ENCODE results near the gene GIMAP1. TPM values are rescaled to one million over a fixed set of nuclear protein-coding genes. Genes with fewer than 3 reads are reported as not detected.

The GIMAP1 gene
- polyA plus RNA-seq, 1 of the 3 experiments (the other 2 are of a cell fraction), result not detected

DNA sequence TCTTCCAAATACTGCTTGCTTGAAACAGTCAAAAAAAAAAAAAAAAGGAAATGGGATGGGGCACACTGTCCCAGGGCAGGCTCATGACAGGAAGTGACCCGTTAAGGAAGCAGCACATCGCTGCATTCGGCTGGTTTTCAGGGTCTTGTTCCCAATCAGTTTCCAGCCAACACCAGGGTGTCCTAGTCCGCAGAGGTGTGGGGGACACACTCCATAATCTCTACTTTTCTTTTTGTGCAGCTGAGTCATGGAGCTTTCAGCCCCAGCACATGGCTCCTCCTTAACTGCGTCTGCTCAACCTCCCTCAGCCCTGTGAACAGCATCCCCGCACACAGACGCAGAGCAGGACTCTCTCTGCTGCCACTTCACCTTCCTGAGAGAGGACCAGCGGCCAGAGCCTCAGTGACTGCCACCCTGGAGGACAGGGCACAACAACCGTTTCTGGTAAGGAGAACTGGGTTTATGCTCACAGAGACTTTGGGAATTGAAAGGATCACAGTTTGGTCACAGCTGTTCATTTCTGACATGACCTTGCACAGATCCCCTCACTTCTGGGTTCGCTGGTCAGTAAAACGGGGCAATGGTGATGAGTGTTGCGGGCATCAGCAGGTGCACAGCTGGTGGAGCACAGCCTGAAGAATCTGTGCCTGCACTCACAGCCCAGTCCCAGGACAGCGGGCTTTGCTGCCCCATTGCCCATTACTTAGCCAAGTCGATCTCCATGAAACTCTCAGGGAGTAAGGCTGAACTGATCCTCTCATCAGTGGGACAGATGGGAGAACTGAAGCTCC lies 21.0 kb downstream of the GIMAP1 start, which contains the start of gene GIMAP5:
Gene GIMAP5, plus strand, starts transcription at position 154 of the 791 bp plus-strand sequence. CDS start 3,467 bp downstream, outside the sequence.
- TF ChIP-seq RFX5 (IDR thresholded peaks at IDR 0.05; ENCODE audit: low read length), result no peak
- no peak for TF ChIP-seq EZH2phosphoT487 (IDR thresholded peaks at IDR 0.05; ENCODE audit: borderline replicate concordance, low read depth)
- TF ChIP-seq EP300 (IDR thresholded peaks at IDR 0.05; ENCODE audit: borderline replicate concordance in 1 of 2, low read depth in 1 of 2, low read length in 1 of 2), result no peak
- TF ChIP-seq GABPA (IDR thresholded peaks at IDR 0.05; ENCODE audit: low read depth), result no peak
- TF ChIP-seq, protein P1, sequence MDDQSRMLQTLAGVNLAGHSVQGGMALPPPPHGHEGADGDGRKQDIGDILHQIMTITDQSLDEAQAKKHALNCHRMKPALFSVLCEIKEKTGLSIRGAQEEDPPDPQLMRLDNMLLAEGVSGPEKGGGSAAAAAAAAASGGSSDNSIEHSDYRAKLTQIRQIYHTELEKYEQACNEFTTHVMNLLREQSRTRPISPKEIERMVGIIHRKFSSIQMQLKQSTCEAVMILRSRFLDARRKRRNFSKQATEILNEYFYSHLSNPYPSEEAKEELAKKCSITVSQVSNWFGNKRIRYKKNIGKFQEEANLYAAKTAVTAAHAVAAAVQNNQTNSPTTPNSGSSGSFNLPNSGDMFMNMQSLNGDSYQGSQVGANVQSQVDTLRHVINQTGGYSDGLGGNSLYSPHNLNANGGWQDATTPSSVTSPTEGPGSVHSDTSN (IDR thresholded peaks at IDR 0.05), result no peak
- TF ChIP-seq RAD21 (IDR thresholded peaks at IDR 0.05; ENCODE audit: low read length), result no peak
- TF ChIP-seq ELF1 (IDR thresholded peaks at IDR 0.05), result no peak
- TF ChIP-seq POLR2AphosphoS5 (IDR thresholded peaks at IDR 0.05; ENCODE audit: low read depth, low read length), result no peak
- no peak for TF ChIP-seq FOSL2 (IDR thresholded peaks at IDR 0.05; ENCODE audit: borderline replicate concordance, low read depth)
- TF ChIP-seq, protein P2, sequence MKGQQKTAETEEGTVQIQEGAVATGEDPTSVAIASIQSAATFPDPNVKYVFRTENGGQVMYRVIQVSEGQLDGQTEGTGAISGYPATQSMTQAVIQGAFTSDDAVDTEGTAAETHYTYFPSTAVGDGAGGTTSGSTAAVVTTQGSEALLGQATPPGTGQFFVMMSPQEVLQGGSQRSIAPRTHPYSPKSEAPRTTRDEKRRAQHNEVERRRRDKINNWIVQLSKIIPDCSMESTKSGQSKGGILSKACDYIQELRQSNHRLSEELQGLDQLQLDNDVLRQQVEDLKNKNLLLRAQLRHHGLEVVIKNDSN (IDR thresholded peaks at IDR 0.05; ENCODE audit: borderline replicate concordance, low read depth), result no peak
- TF ChIP-seq TCF12 (IDR thresholded peaks at IDR 0.05), result no peak
- TF ChIP-seq SIN3A (IDR thresholded peaks at IDR 0.05; ENCODE audit: borderline replicate concordance, low read depth, low read length), result no peak
- TF ChIP-seq, protein P3, sequence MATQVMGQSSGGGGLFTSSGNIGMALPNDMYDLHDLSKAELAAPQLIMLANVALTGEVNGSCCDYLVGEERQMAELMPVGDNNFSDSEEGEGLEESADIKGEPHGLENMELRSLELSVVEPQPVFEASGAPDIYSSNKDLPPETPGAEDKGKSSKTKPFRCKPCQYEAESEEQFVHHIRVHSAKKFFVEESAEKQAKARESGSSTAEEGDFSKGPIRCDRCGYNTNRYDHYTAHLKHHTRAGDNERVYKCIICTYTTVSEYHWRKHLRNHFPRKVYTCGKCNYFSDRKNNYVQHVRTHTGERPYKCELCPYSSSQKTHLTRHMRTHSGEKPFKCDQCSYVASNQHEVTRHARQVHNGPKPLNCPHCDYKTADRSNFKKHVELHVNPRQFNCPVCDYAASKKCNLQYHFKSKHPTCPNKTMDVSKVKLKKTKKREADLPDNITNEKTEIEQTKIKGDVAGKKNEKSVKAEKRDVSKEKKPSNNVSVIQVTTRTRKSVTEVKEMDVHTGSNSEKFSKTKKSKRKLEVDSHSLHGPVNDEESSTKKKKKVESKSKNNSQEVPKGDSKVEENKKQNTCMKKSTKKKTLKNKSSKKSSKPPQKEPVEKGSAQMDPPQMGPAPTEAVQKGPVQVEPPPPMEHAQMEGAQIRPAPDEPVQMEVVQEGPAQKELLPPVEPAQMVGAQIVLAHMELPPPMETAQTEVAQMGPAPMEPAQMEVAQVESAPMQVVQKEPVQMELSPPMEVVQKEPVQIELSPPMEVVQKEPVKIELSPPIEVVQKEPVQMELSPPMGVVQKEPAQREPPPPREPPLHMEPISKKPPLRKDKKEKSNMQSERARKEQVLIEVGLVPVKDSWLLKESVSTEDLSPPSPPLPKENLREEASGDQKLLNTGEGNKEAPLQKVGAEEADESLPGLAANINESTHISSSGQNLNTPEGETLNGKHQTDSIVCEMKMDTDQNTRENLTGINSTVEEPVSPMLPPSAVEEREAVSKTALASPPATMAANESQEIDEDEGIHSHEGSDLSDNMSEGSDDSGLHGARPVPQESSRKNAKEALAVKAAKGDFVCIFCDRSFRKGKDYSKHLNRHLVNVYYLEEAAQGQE (IDR thresholded peaks at IDR 0.05; ENCODE audit: low read depth, low read length), result no peak
- no peak for TF ChIP-seq CHD2 (IDR thresholded peaks at IDR 0.05; ENCODE audit: low read length, partially characterized antibody)
- TF ChIP-seq, protein P4, sequence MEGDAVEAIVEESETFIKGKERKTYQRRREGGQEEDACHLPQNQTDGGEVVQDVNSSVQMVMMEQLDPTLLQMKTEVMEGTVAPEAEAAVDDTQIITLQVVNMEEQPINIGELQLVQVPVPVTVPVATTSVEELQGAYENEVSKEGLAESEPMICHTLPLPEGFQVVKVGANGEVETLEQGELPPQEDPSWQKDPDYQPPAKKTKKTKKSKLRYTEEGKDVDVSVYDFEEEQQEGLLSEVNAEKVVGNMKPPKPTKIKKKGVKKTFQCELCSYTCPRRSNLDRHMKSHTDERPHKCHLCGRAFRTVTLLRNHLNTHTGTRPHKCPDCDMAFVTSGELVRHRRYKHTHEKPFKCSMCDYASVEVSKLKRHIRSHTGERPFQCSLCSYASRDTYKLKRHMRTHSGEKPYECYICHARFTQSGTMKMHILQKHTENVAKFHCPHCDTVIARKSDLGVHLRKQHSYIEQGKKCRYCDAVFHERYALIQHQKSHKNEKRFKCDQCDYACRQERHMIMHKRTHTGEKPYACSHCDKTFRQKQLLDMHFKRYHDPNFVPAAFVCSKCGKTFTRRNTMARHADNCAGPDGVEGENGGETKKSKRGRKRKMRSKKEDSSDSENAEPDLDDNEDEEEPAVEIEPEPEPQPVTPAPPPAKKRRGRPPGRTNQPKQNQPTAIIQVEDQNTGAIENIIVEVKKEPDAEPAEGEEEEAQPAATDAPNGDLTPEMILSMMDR (IDR thresholded peaks at IDR 0.05), result no peak
- TF ChIP-seq, protein P5, sequence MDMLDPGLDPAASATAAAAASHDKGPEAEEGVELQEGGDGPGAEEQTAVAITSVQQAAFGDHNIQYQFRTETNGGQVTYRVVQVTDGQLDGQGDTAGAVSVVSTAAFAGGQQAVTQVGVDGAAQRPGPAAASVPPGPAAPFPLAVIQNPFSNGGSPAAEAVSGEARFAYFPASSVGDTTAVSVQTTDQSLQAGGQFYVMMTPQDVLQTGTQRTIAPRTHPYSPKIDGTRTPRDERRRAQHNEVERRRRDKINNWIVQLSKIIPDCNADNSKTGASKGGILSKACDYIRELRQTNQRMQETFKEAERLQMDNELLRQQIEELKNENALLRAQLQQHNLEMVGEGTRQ (IDR thresholded peaks at IDR 0.05; ENCODE audit: borderline replicate concordance, low read depth, low read length), result no peak
- TF ChIP-seq NFIC (IDR thresholded peaks at IDR 0.05; ENCODE audit: borderline replicate concordance), result no peak
- TF ChIP-seq TAF1 (IDR thresholded peaks at IDR 0.05; ENCODE audit: borderline replicate concordance, low read depth, low read length), result no peak

More for the DNA sequence above, 21.0 kb downstream of the GIMAP1 start, which contains the start of gene GIMAP5:
- H2AFZ ChIP-seq (ENCODE audit: low read depth), result no peak within 1 kb of the TSS
- H3K79me2 ChIP-seq (ENCODE audit: insufficient read depth), result no peaks in the 10 kb centered on the region
- no peaks in the 10 kb centered on the region for H3K36me3 ChIP-seq (replicated peaks in 1 of 2; ENCODE audit: control insufficient read depth in 1 of 2, insufficient read depth in 2 of 2, low read length in 1 of 2)
- no peak within 1 kb of the TSS for H3K27ac ChIP-seq (ENCODE audit: low read depth in 2 of 2, low read length in 1 of 2)
- no peaks in the 10 kb centered on the region for H3K9me2 ChIP-seq
- no peak within 1 kb of the TSS for H3K9ac ChIP-seq
- H3K4me2 ChIP-seq, result peak within 1 kb of the TSS; percentile 39; the same call in 1 of the 2 replicates
- ChIA-PET CTCF (interaction anchor here (1.1 to 2.3 kb wide), 4 partner anchors 11 to 51 kb away, joined by 3 to 5 read pairs (median 3); no protein-coding TSS in a partner anchor), POLR2A (no interaction called here)
- 10% methylated on average over 14 of the region's 14 CpGs for WGBS (ENCODE audit: low lambda C conversion rate)
- H3K4me3 ChIP-seq (ENCODE audit: low read depth in 2 of 2, low read length in 1 of 2), result no peak within 1 kb of the TSS
- DNase-seq, result no peak
- no peaks in the 10 kb centered on the region for H3K9me3 ChIP-seq
- H3K4me1 ChIP-seq (ENCODE audit: control insufficient read depth in 1 of 2, insufficient read depth in 2 of 2, low read depth in 1 of 2, low read length in 1 of 2), result peaks cover 0 to 2% of the 10 kb centered on the region in 2 experiments; a peak in 1 of 4 replicates
- no peaks in the 10 kb centered on the region for H3F3A ChIP-seq (replicated peaks; ENCODE audit: insufficient read depth)
- H3K27me3 ChIP-seq (ENCODE audit: insufficient read depth), result no peaks in the 10 kb centered on the region; the same call in 1 of the 2 replicates
- H4K20me1 ChIP-seq (ENCODE audit: insufficient read depth), result no peaks in the 10 kb centered on the region

Data from SK-N-SH (cell line).